A549 (cell line): ENCODE data around the gene VSIG10. TPM values are rescaled to one million over a fixed set of nuclear protein-coding genes. Genes with fewer than 3 reads are reported as not detected.

Experiments
- ATAC-seq, 2 experiments: fragments of 200-7000 bp in 1 of 2; fragments of >200 bp in 1 of 2; cut with Nextera tagmentation in 1 of 2; cut with Tn5 transposase in 1 of 2; 3 replicates each; pipeline versions ENCODE4 v1.8.0 to v1.9.1; 2018 to 2020; ENCODE audit warnings: mild to moderate bottlenecking in 1 of 2, moderate library complexity in 1 of 2
- CTCF ChIA-PET: fragments of 300-600 bp; sonication (Branson Sonifier 250); formaldehyde crosslinking; extraction: SDS; loops from one replicate; lab custom pipeline; 2021; ENCODE audit warnings: antibody characterized with exemption, inconsistent platforms; lab: Yijun Ruan, JAX
- POLR2A ChIA-PET: fragments of 350-600 bp; formaldehyde crosslinking; extraction: SDS; loops from one replicate; lab custom pipeline; 2021; ENCODE audit warnings: antibody characterized with exemption, inconsistent platforms; lab: Yijun Ruan, JAX
- DNase-seq, 2 experiments: peaks; one replicate each; pipeline versions ENCODE4 v3.0.0 to v3.0.0-alpha.2; 2011 to 2016; ENCODE audit warnings: low read depth in 1 of 2, low spot score in 1 of 2
- FAIRE-seq: peaks from 2 replicates; lab custom pipeline; 2011; peaks lifted over from hg19 to GRCh38; lab: Jason Lieb, UNC
- H3K27ac ChIP-seq, 2 experiments: fragments of >200 bp; sonication (Bioruptor Twin); formaldehyde crosslinking; 3 replicates each; pipeline ENCODE4 v1.5.1; 2016 to 2017
- H3K4me1 ChIP-seq: fragments of >200 bp; sonication (Bioruptor Twin); formaldehyde crosslinking; 3 replicates; pipeline ENCODE4 v1.6.1; 2016
- H3K4me2 ChIP-seq: fragments of >200 bp; sonication (Bioruptor Twin); formaldehyde crosslinking; 3 replicates; pipeline ENCODE4 v1.6.1; 2016
- H3K4me3 ChIP-seq: fragments of >200 bp; sonication (Bioruptor Twin); formaldehyde crosslinking; 3 replicates; pipeline ENCODE4 v1.5.1; 2016
- H3K9me3 ChIP-seq: fragments of >200 bp; sonication (Bioruptor Twin); formaldehyde crosslinking; 3 replicates; pipeline ENCODE4 v1.6.1; 2016
- ATOH8 ChIP-seq: fragments of 250-450 bp; sonication (Bioruptor Pico); IDR thresholded peaks from 2 replicates; pipeline ENCODE4 v1.5.0; 2020; ENCODE audit warnings: low read depth, mild to moderate bottlenecking, moderate library complexity
- BCL3 ChIP-seq: fragments of >200 bp; sonication (Bioruptor Twin); formaldehyde crosslinking; IDR thresholded peaks from 3 replicates; pipeline ENCODE4 v1.6.1; 2016
- CBX2 ChIP-seq: fragments of 200-600 bp; sonication (generic); IDR thresholded peaks from 2 replicates; pipeline ENCODE4 v1.6.1; 2016; ENCODE audit warnings: low read depth, mild to moderate bottlenecking, borderline replicate concordance
- CEBPB ChIP-seq, 2 experiments: fragments of >200 bp in 1 of 2; sonication (Bioruptor Twin) in 1 of 2; formaldehyde crosslinking in 1 of 2; IDR thresholded peaks; 2 replicates each; pipeline ENCODE4 v1.6.1; 2012 to 2016
- EHF ChIP-seq: fragments of 250-450 bp; sonication (Bioruptor Pico); IDR thresholded peaks from 2 replicates; pipeline ENCODE4 v1.5.0; 2020; ENCODE audit warnings: mild to moderate bottlenecking
- FOXS1 ChIP-seq: fragments of 250-450 bp; sonication (Bioruptor Pico); IDR thresholded peaks from 2 replicates; pipeline ENCODE4 v1.5.0; 2020; ENCODE audit warnings: mild to moderate bottlenecking, moderate library complexity
- GATA3 ChIP-seq: IDR thresholded peaks from 2 replicates; pipeline ENCODE4 v1.6.1; 2012; ENCODE audit warnings: borderline replicate concordance
- HDAC2 ChIP-seq: fragments of 200-600 bp; sonication (generic); IDR thresholded peaks from 2 replicates; pipeline ENCODE4 v1.6.1; 2016
- HMGXB4 ChIP-seq: fragments of 250-450 bp; sonication (Bioruptor Pico); IDR thresholded peaks from 2 replicates; pipeline ENCODE4 v1.5.0; 2021; ENCODE audit warnings: mild to moderate bottlenecking, moderate library complexity, borderline replicate concordance
- HOXA7 ChIP-seq: fragments of 250-450 bp; sonication (Bioruptor Pico); IDR thresholded peaks from 2 replicates; pipeline ENCODE4 v1.5.0; 2020; ENCODE audit warnings: mild to moderate bottlenecking, moderate library complexity
- HOXB5 ChIP-seq: fragments of 250-450 bp; sonication (Bioruptor Pico); IDR thresholded peaks from 2 replicates; pipeline ENCODE4 v1.5.0; 2020; ENCODE audit warnings: mild to moderate bottlenecking, moderate library complexity
- KDM1A ChIP-seq: fragments of 200-600 bp; sonication (generic); IDR thresholded peaks from 2 replicates; pipeline ENCODE4 v1.6.1; 2016; ENCODE audit warnings: low read depth, mild to moderate bottlenecking
- KDM5A ChIP-seq: fragments of 200-600 bp; sonication (generic); IDR thresholded peaks from 2 replicates; pipeline ENCODE4 v1.6.1; 2016; ENCODE audit warnings: antibody characterized with exemption, mild to moderate bottlenecking
- MAX ChIP-seq: IDR thresholded peaks from 2 replicates; pipeline ENCODE4 v1.6.1; 2012
- MAZ ChIP-seq: fragments of 150-350 bp; IDR thresholded peaks from 2 replicates; pipeline ENCODE4 v1.6.1; 2014; ENCODE audit warnings: antibody characterized with exemption, low read depth, low read length, borderline replicate concordance
- NPAS2 ChIP-seq: fragments of 250-450 bp; sonication (Bioruptor Pico); IDR thresholded peaks from 2 replicates; pipeline ENCODE4 v1.8.0; 2022; ENCODE audit warnings: mild to moderate bottlenecking, moderate library complexity, borderline replicate concordance
- NR3C1 ChIP-seq: fragments of >200 bp; sonication (Bioruptor Twin); formaldehyde crosslinking; IDR thresholded peaks from 3 replicates; pipeline ENCODE4 v1.6.1; 2017
- RAD21 ChIP-seq, 2 experiments: fragments of >200 bp in 1 of 2; sonication (Bioruptor Twin) in 1 of 2; formaldehyde crosslinking in 1 of 2; IDR thresholded peaks in 1 of 2; conservative IDR thresholded peaks in 1 of 2; 2 replicates in 1 of 2; 3 replicates in 1 of 2; pipeline ENCODE4 v1.6.1; 2012 to 2018; ENCODE audit warnings: inconsistent platforms in 1 of 2
- RARB ChIP-seq: fragments of 250-450 bp; sonication (Bioruptor Pico); IDR thresholded peaks from 2 replicates; pipeline ENCODE4 v1.8.0; 2021; ENCODE audit warnings: mild to moderate bottlenecking, moderate library complexity
- REST ChIP-seq: fragments of 200-600 bp; sonication (generic); IDR thresholded peaks from 2 replicates; pipeline ENCODE4 v1.6.1; 2016; ENCODE audit warnings: antibody characterized with exemption, mild to moderate bottlenecking, moderate library complexity
- RFX5 ChIP-seq: fragments of 450-650 bp; IDR thresholded peaks from 2 replicates; pipeline ENCODE4 v1.7.1; 2014; ENCODE audit warnings: antibody characterized with exemption, mild to moderate bottlenecking, moderate library complexity
- RNF2 ChIP-seq: fragments of 200-600 bp; sonication (generic); IDR thresholded peaks from 2 replicates; pipeline ENCODE4 v1.6.1; 2016; ENCODE audit warnings: low read depth, mild to moderate bottlenecking, antibody characterized with exemption, moderate library complexity, borderline replicate concordance
- TP53 ChIP-seq: fragments of 250-450 bp; sonication (Bioruptor Pico); IDR thresholded peaks from 2 replicates; pipeline ENCODE4 v1.5.0; 2021; ENCODE audit warnings: mild to moderate bottlenecking, moderate library complexity
- ZNF302 ChIP-seq: fragments of 250-450 bp; sonication (Bioruptor Pico); IDR thresholded peaks from 2 replicates; pipeline ENCODE4 v1.9.0; 2021; ENCODE audit warnings: inconsistent platforms, mild to moderate bottlenecking, moderate library complexity
- WGBS: methylation state at CpG from one replicate; pipeline ENCODE4 v1.1.6; 2017; ENCODE audit errors: missing lambda C conversion rate; 5-methylcytosine and 5-hydroxymethylcytosine counted together
- polyA plus RNA-seq, 4 experiments: library from polyadenylated mRNA; depleted of rRNA in 3 of 4; stranded (reverse); fragments of >200 nt; fragmentation: RNase III in 1 of 4; extraction: RNeasy Plus Mini Kit Qiagen cat#74134 plus additional on column Dnase treatment in 1 of 4; gene quantifications; 2 replicates in 3 of 4; 3 replicates in 1 of 4; pipeline ENCODE4 v1.2.3, GENCODE V29; 2011 to 2017
- TF ChIP-seq, protein P1 (sequence below): IDR thresholded peaks from 2 replicates; pipeline ENCODE4 v1.6.1; 2012
- TF ChIP-seq, protein P2 (sequence below): fragments of 450-650 bp; IDR thresholded peaks from 2 replicates; pipeline ENCODE4 v1.6.1; 2014; ENCODE audit warnings: antibody characterized with exemption

VSIG10 gene
- polyA plus RNA-seq, 2 of the 4 experiments (the other 2 are of a cell fraction) = 18.3 to 20.2 TPM

GRCh38 chr12:118073768-118074167 lies 30.0 kb downstream of the VSIG10 start:
- Histone ChIP-seq H3K9me3 (0 out of 3 replicates have a peak, but pooled peaks cover 9% of the 10 kb centered on the region), H3K4me3 (no peak overlapping the region)
- POLR2A ChIA-PET = no interaction called here
- CTCF ChIA-PET = interaction anchor here (0.7 kb wide), 1 partner anchor 46 kb away, joined by 3 read pairs; no protein-coding TSS in a partner anchor
- TF ChIP-seq RARB (CRISPR knock-in tag) (no peak), CBX2 (no peak), BCL3 (no peak), ATOH8 (CRISPR knock-in tag) (no peak), CEBPB (IDR thresholded peaks at IDR 0.05) (no peak), GATA3 (no peak), KDM1A (no peak), HDAC2 (no peak), RNF2 (no peak), MAX (no peak), FOXS1 (CRISPR knock-in tag) (no peak), NR3C1 (no peak), RAD21 (conservative IDR thresholded peaks at IDR 0.05 in 1 of 2, IDR thresholded peaks at IDR 0.05 in 1 of 2) (no peak)
- TF ChIP-seq, protein P1, sequence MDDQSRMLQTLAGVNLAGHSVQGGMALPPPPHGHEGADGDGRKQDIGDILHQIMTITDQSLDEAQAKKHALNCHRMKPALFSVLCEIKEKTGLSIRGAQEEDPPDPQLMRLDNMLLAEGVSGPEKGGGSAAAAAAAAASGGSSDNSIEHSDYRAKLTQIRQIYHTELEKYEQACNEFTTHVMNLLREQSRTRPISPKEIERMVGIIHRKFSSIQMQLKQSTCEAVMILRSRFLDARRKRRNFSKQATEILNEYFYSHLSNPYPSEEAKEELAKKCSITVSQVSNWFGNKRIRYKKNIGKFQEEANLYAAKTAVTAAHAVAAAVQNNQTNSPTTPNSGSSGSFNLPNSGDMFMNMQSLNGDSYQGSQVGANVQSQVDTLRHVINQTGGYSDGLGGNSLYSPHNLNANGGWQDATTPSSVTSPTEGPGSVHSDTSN = no peak
- TF ChIP-seq, protein P2, sequence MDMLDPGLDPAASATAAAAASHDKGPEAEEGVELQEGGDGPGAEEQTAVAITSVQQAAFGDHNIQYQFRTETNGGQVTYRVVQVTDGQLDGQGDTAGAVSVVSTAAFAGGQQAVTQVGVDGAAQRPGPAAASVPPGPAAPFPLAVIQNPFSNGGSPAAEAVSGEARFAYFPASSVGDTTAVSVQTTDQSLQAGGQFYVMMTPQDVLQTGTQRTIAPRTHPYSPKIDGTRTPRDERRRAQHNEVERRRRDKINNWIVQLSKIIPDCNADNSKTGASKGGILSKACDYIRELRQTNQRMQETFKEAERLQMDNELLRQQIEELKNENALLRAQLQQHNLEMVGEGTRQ = no peak
- TF ChIP-seq, all 56 proteins: peak for 0
- Histone ChIP-seq H3K4me2 (no peak overlapping the region), H3K4me1 (no peaks in the 10 kb centered on the region), H3K27ac (no peak overlapping the region)
- WGBS = 90% methylated on average over 4 of the region's 4 CpGs
- FAIRE-seq (no peak), DNase-seq (no peak), ATAC-seq (0 out of 6 replicates have a peak, but pooled peaks of 1 of the 2 experiments have one; percentile 13)

DNA sequence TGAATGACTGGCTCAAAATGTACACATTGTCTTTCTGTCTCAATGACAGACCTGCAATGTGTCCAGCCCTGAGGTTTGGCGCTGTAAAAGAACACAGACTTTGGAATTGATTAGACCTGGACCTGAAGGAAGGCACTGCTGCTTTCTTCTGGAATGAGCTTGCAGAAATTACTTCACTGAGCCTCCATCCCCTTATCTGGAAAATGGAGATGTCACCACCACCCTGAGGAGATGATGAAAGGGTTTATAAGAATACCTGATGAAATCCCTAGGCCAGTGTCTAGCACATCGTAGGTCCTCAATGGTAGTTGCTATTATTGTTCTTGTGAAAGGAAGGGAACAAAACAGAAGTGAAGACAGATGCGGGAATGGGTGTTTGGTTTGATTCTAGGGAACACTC lies 33.2 kb downstream of the VSIG10 start:
- TF ChIP-seq MAZ (no peak), TP53 (CRISPR knock-in tag) (no peak), KDM5A (no peak), RFX5 (no peak), HOXB5 (CRISPR knock-in tag) (no peak)
- no peak for FAIRE-seq
- no peak overlapping the region for H3K4me3 ChIP-seq
- 82% methylated on average over 3 of the region's 3 CpGs for WGBS
- DNase-seq = no peak
- ATAC-seq = no peak
- no peaks in the 10 kb centered on the region for H3K9me3 ChIP-seq
- no peak overlapping the region for H3K27ac ChIP-seq
- ChIA-PET CTCF (no interaction called here), POLR2A (no interaction called here)
- no peaks in the 10 kb centered on the region for H3K4me1 ChIP-seq
- no peak overlapping the region for H3K4me2 ChIP-seq

DNA sequence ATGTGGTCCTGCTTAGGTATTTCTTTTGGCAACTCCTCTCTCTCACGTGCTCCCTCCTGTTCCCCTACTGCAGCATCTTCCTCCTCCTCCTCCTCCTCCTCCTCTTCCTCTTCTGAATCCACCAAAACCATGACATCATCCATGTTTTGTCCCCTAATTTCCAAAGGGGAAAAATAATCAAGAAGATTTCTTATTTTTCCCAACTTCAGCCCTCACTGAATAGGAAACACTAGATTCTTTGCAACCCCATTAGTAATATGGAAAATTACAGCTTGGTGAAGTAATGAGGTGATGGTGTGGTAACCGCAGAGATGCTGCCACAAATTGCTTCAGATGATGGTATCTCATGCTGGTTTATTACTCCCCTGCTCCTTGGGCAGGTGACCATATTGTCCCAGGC lies 35.4 kb downstream of the VSIG10 start:
- CTCF ChIA-PET = no interaction called here
- DNase-seq = no peak
- no peak for TF ChIP-seq HMGXB4 (CRISPR knock-in tag)
- TF ChIP-seq EHF (CRISPR knock-in tag) = no peak
- no peak for TF ChIP-seq NPAS2 (CRISPR knock-in tag)
- TF ChIP-seq REST = no peak
- TF ChIP-seq KDM1A = no peak
- TF ChIP-seq HOXA7 (CRISPR knock-in tag) = no peak
- TF ChIP-seq ZNF302 (CRISPR knock-in tag) = no peak
- TF ChIP-seq KDM5A = no peak

More for the DNA sequence above, 35.4 kb downstream of the VSIG10 start:
- Histone ChIP-seq H3K4me2 (no peak overlapping the region), H3K9me3 (no peaks in the 10 kb centered on the region), H3K4me1 (peaks cover 10% of the 10 kb centered on the region), H3K27ac (no peak overlapping the region), H3K4me3 (no peak overlapping the region)
- 93% methylated on average over 2 of the region's 2 CpGs for WGBS
- FAIRE-seq (no peak), ATAC-seq (no peak)
- POLR2A ChIA-PET = no interaction called here
